ENCODE data around the gene PCDHA11. TPM values are rescaled to one million over a fixed set of nuclear protein-coding genes. Genes with fewer than 3 reads are reported as not detected.
"Not testable (repeated sequence)": the region's sequence is repeated elsewhere in the genome, so short reads cannot be mapped to it uniquely, and the experiment has no call there.

The PCDHA11 gene
- total RNA-seq, 2 experiments from 2014 or later = not detected

DNA sequence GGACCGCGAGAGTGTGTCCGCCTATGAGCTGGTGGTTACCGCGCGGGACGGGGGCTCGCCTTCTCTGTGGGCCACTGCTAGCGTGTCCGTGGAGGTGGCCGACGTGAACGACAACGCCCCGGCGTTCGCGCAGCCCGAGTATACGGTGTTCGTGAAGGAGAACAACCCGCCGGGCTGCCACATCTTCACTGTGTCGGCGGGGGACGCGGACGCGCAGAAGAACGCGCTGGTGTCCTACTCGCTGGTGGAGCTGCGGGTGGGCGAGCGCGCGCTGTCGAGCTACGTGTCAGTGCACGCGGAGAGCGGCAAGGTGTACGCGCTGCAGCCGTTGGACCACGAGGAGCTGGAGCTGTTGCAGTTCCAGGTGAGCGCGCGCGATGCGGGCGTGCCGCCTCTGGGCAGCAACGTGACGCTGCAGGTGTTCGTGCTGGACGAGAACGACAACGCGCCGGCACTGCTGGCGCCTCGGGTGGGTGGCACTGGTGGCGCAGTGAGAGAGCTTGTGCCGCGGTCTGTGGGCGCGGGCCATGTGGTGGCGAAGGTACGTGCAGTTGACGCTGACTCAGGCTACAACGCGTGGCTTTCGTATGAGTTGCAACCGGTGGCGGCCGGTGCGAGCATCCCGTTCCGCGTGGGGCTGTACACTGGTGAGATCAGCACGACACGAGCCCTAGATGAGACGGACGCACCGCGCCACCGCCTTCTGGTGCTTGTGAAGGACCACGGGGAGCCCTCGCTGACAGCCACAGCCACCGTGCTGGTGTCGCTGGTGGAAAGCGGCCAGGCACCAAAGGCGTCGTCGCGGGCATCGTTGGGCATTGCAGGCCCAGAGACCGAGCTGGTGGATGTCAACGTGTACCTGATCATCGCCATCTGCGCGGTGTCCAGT, 32.9 kb upstream of the PCDHA11 start:
- Mint-ChIP-seq H3K27me3 (peaks cover 3% of the 10 kb centered on the region), H3K4me1 (no peaks in the 10 kb centered on the region), H3K4me3 (no peak overlapping the region), H3K9me3 (ENCODE audit: low read depth) (peaks cover 14% of the 10 kb centered on the region), H3K36me3 (peaks cover 1% of the 10 kb centered on the region), H3K27ac (no peak overlapping the region)
- ATAC-seq (no peak), DNase-seq (no peak)
- CTCF ChIA-PET = no interaction called here

- H3K36me3 Mint-ChIP-seq = peaks cover 2% of the 10 kb centered on the region
- ATAC-seq = no peak
- no peak within 1 kb of the TSS for H3K27ac Mint-ChIP-seq
- H3K9me3 Mint-ChIP-seq (ENCODE audit: low read depth) = peaks cover 12% of the 10 kb centered on the region
- no peak within 1 kb of the TSS for H3K4me3 Mint-ChIP-seq
- H3K27me3 Mint-ChIP-seq = no peaks in the 10 kb centered on the region
- no peaks in the 10 kb centered on the region for H3K4me1 Mint-ChIP-seq
- CTCF ChIA-PET = interaction anchor here (1.1 to 1.2 kb wide), 2 partner anchors 18 to 336 kb away, joined by 3 to 4 read pairs; partner anchors contain the start of gene PCDHB8
- no peak for DNase-seq
These were observed 27.5 kb upstream of the PCDHA11 start, which contains the start of gene PCDHA8 for GRCh38 chr5:140840978-140841962. Gene PCDHA8, plus strand, starts transcription at chr5:140841187. Its CDS starts 135 bp downstream, at chr5:140841322.

- CTCF ChIA-PET = no interaction called here
- no peaks in the 10 kb centered on the region for H3K4me1 Mint-ChIP-seq
These were observed 25.7 kb upstream of the PCDHA11 start for GRCh38 chr5:140842798-140843733.

DNA sequence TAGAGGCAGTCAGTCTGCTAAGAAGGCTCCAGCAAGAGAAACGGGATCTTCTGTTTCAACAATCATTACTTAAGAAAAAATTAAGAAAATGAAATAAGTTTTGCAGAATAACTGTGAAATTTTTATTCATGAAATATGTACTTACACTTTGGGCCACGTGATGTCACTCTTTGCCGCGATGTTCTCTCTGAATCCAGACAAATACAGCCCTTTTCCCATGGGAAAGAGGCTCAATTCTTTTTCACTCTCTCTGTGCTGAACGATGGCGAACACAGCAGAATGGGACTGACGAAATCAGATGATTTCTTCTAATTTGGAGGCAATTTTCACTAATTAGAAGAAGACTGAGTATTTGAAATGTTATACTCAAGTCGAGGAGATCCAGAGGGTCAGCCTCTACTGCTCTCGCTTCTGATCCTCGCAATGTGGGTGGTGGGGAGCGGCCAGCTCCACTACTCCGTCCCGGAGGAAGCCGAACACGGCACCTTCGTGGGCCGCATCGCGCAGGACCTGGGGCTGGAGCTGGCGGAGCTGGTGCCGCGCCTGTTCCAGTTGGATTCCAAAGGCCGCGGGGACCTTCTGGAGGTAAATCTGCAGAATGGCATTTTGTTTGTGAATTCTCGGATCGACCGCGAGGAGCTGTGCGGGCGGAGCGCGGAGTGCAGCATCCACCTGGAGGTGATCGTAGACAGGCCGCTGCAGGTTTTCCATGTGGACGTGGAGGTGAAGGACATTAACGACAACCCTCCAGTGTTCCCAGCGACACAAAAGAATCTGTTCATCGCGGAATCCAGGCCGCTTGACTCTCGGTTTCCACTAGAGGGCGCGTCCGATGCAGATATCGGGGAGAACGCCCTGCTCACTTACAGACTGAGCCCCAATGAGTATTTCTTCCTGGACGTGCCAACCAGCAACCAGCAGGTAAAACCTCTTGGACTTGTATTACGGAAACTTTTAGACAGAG, 20.3 kb upstream of the PCDHA11 start, which contains the start of gene PCDHA9:
PCDHA9 (plus strand) TSS at position 244 of the 964 bp plus-strand sequence; CDS start at position 358, 114 bp downstream.
- peaks cover 11% of the 10 kb centered on the region for H3K9me3 Mint-ChIP-seq (ENCODE audit: low read depth)
- H3K36me3 Mint-ChIP-seq, H3K27me3 Mint-ChIP-seq, ATAC-seq, DNase-seq, CTCF ChIA-PET, H3K27ac Mint-ChIP-seq, H3K4me1 Mint-ChIP-seq, H3K4me3 Mint-ChIP-seq: not testable (repeated sequence)

More at GRCh38 chr5:140842798-140843733, 25.7 kb upstream of the PCDHA11 start:
- H3K27ac Mint-ChIP-seq = no peak overlapping the region
- no peaks in the 10 kb centered on the region for H3K27me3 Mint-ChIP-seq
- H3K4me3 Mint-ChIP-seq = no peak overlapping the region
- no peak for ATAC-seq
- H3K9me3 Mint-ChIP-seq (ENCODE audit: low read depth) = peaks cover 16% of the 10 kb centered on the region
- peaks cover 2% of the 10 kb centered on the region for H3K36me3 Mint-ChIP-seq
- no peak for DNase-seq

DNA sequence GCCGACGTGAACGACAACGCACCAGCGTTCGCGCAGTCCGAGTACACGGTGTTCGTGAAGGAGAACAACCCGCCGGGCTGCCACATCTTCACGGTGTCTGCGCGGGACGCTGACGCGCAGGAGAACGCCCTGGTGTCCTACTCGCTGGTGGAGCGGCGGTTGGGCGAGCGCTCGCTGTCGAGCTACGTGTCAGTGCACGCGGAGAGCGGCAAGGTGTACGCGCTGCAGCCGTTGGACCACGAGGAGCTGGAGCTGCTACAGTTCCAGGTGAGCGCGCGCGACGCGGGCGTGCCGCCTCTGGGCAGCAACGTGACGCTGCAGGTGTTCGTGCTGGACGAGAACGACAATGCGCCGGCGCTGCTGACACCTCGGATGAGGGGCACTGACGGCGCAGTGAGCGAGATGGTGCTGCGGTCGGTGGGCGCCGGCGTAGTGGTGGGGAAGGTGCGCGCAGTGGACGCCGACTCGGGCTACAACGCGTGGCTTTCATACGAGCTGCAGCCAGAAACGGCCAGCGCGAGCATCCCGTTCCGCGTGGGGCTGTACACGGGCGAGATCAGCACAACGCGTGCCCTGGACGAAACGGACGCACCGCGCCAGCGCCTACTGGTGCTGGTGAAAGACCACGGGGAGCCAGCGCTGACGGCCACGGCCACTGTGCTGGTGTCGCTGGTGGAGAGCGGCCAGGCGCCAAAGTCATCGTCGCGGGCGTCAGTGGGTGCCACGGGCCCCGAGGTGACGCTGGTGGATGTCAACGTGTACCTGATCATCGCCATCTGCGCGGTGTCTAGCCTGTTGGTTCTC, 18.7 kb upstream of the PCDHA11 start:
- ATAC-seq; H3K9me3 Mint-ChIP-seq (ENCODE audit: low read depth); H3K36me3 Mint-ChIP-seq; CTCF ChIA-PET; DNase-seq; H3K27me3 Mint-ChIP-seq; H3K4me1 Mint-ChIP-seq; H3K27ac Mint-ChIP-seq; H3K4me3 Mint-ChIP-seq: not testable (repeated sequence)

DNA sequence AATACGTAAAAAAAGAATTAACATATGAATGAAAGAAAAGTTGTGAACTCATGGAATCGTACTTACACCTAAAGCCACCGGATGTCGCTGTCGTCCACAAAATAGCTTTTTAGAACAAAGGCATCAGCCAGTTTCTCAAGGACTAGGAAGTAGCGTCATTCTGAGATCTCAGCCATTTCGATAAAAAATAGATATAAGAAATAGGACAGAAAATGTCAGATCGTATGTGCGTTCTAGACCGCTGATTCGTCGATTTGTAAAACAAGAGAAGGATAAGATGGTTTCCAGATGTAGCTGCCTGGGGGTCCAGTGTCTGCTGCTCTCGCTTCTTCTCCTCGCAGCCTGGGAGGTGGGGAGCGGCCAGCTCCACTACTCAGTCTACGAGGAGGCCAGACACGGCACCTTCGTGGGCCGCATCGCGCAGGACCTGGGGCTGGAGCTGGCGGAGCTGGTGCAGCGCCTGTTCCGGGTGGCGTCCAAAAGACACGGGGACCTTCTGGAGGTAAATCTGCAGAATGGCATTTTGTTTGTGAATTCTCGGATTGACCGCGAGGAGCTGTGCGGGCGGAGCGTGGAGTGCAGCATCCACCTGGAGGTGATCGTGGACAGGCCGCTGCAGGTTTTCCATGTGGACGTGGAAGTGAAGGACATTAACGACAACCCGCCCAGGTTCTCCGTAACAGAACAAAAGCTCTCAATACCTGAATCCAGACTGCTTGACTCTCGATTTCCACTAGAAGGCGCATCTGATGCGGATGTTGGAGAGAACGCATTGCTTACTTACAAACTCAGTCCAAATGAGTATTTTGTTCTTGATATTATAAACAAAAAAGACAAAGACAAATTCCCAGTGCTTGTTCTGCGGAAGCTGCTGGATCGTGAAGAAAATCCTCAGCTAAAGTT, 12.7 kb upstream of the PCDHA11 start, which contains the start of gene PCDHA10:
PCDHA10 (plus strand) TSS at position 126 of the 903 bp plus-strand sequence; CDS start at position 278, 152 bp downstream.
- CTCF ChIA-PET = no interaction called here
- Mint-ChIP-seq H3K4me1 (no peaks in the 10 kb centered on the region), H3K9me3 (ENCODE audit: low read depth) (peaks cover 13% of the 10 kb centered on the region), H3K36me3 (peaks cover 5% of the 10 kb centered on the region), H3K27ac (no peak within 1 kb of the TSS), H3K4me3 (no peak within 1 kb of the TSS), H3K27me3 (peaks cover 9% of the 10 kb centered on the region)
- no peak for ATAC-seq
- no peak for DNase-seq

GRCh38 chr5:140857177-140857986, 11.4 kb upstream of the PCDHA11 start:
- CTCF ChIA-PET = interaction anchor here (0.9 kb wide), 1 partner anchor 320 kb away, joined by 3 read pairs; no protein-coding TSS in a partner anchor
- Mint-ChIP-seq H3K27ac (no peak overlapping the region), H3K36me3 (peaks cover 5% of the 10 kb centered on the region), H3K4me1 (no peaks in the 10 kb centered on the region), H3K27me3 (peaks cover 9% of the 10 kb centered on the region), H3K9me3 (ENCODE audit: low read depth) (peaks cover 20% of the 10 kb centered on the region), H3K4me3 (no peak overlapping the region)
- ATAC-seq = no peak
- DNase-seq = no peak

GRCh38 chr5:140857987-140858240, 10.8 kb upstream of the PCDHA11 start:
- H3K27ac Mint-ChIP-seq = no peak overlapping the region
- CTCF ChIA-PET = no interaction called here
- peaks cover 5% of the 10 kb centered on the region for H3K36me3 Mint-ChIP-seq
- peaks cover 9% of the 10 kb centered on the region for H3K27me3 Mint-ChIP-seq
- peaks cover 20% of the 10 kb centered on the region for H3K9me3 Mint-ChIP-seq (ENCODE audit: low read depth)
- no peak for DNase-seq
- no peak for ATAC-seq
- H3K4me3 Mint-ChIP-seq = no peak overlapping the region
- no peaks in the 10 kb centered on the region for H3K4me1 Mint-ChIP-seq

DNA sequence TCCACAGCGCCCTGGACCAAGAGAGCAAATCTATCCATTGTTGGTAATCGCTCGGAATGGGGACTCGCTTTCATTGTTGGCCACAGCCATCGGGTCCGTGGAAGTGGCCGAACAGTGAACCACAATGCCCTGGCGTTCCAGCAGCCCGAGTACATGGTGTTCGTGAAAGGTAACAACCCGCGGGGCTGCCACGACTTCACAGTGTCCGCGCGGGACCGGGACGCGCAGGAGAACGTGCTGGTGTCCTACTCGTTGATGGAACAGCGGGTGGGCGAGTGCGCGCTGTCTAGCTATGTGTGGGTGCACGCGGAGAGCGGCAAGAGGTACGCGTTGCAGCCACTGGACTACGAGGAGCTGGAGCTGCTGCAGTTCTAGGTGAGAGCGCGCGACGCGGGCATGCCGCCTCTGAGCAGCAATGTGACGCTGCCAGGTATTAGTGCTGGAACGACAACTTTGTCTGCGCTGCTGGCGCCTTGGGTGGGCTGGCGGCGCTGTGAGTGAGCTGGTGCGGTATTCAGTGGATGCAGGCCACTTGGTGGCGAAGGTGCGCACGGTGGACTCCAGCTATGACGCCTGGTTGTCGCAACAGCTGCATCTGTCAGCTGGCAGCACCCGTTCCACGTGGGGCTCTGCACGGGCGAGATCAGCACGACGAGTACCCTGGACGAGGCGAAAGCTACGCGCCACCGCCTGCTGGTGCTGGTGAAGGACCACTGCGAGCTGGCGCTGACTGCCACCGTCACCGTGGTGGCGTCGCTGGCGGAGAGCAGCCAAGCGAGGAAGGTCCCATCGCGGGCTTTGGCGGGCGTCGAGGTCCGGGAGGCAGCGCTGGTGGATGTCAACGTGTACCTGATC, 6.1 kb upstream of the PCDHA11 start:
- Mint-ChIP-seq H3K36me3 (no peaks in the 10 kb centered on the region), H3K27ac (no peak overlapping the region), H3K4me1 (no peaks in the 10 kb centered on the region), H3K27me3 (no peaks in the 10 kb centered on the region), H3K4me3 (no peak overlapping the region), H3K9me3 (ENCODE audit: low read depth) (peaks cover 8% of the 10 kb centered on the region)
- DNase-seq = no peak
- CTCF ChIA-PET = no interaction called here
- no peak for ATAC-seq
